Gastrocnemius medialis (tissue), 4 donors: Measurements from ENCODE around the gene ZDHHC22.

Source experiments
- CTCF ChIP-seq, 5 experiments: fragments of 450-650 bp in 3 of 5; fragments of 200-600 bp in 2 of 5; sonication (generic) in 2 of 5; IDR thresholded peaks in 4 of 5; conservative IDR thresholded peaks in 1 of 5; 1 replicate in 4 of 5; 2 replicates in 1 of 5; pipeline ENCODE4 v1.5.1; 2016 to 2019; ENCODE audit warnings: antibody characterized with exemption in 5 of 5, mild to moderate bottlenecking in 3 of 5, moderate library complexity in 3 of 5
- POLR2A ChIP-seq, 2 donors: fragments of 450-650 bp; IDR thresholded peaks; one replicate each; pipeline ENCODE4 v1.6.1; 2017; ENCODE audit warnings: antibody characterized with exemption in 2 of 2, mild to moderate bottlenecking in 2 of 2, moderate library complexity in 2 of 2

- TF ChIP-seq CTCF (IDR thresholded peaks at IDR 0.05 in 4 of 5, conservative IDR thresholded peaks at IDR 0.05 in 1 of 5) = no peak
- TF ChIP-seq POLR2A (IDR thresholded peaks at IDR 0.05) = no peak
Observed at GRCh38 chr14:77116172-77116817, 25.3 kb downstream of the ZDHHC22 start.
